HepG2 (cell line): ENCODE measurements around the gene THOC1.

Experiments
- AHDC1 ChIP-seq: sonication (generic); formaldehyde crosslinking; IDR thresholded peaks from 2 replicates; pipeline ENCODE4 v1.5.1; 2020; ENCODE audit warnings: mild to moderate bottlenecking, missing genetic modification reagents, borderline replicate concordance
- CSRNP2 ChIP-seq: sonication (generic); formaldehyde crosslinking; conservative IDR thresholded peaks from 2 replicates; pipeline ENCODE4 v1.8.0; 2022; ENCODE audit warnings: low read depth, missing genetic modification reagents
- HDAC2 ChIP-seq: sonication (generic); formaldehyde crosslinking; IDR thresholded peaks from 2 replicates; pipeline ENCODE4 v1.4.0; 2020; ENCODE audit warnings: missing genetic modification reagents
- MEF2D ChIP-seq: sonication (generic); formaldehyde crosslinking; IDR thresholded peaks from 2 replicates; pipeline ENCODE4 v1.5.1; 2020; ENCODE audit warnings: mild to moderate bottlenecking, missing genetic modification reagents
- MTA1 ChIP-seq: sonication (generic); formaldehyde crosslinking; IDR thresholded peaks from 2 replicates; pipeline ENCODE4 v1.4.0; 2020; ENCODE audit warnings: missing genetic modification reagents, mild to moderate bottlenecking, borderline replicate concordance
- MXI1 ChIP-seq: IDR thresholded peaks from 3 replicates; pipeline ENCODE4 v1.6.1; 2012; ENCODE audit warnings: low read depth, low read length, inconsistent platforms, borderline replicate concordance
- TCF7L2 ChIP-seq: IDR thresholded peaks from 2 replicates; pipeline ENCODE4 v1.6.1; 2011; ENCODE audit warnings: mild to moderate bottlenecking, low read depth, low read length, moderate library complexity
- TP53 ChIP-seq: sonication (generic); formaldehyde crosslinking; conservative IDR thresholded peaks from 2 replicates; pipeline ENCODE4 v1.4.0; 2020; ENCODE audit warnings: missing genetic modification reagents
- ZEB1 ChIP-seq: IDR thresholded peaks from 2 replicates; pipeline ENCODE4 v1.6.1; 2012; ENCODE audit warnings: mild to moderate bottlenecking, low read depth, inconsistent platforms; ENCODE audit not compliant: insufficient replicate concordance
- ZNF232 ChIP-seq: sonication (generic); formaldehyde crosslinking; IDR thresholded peaks from 2 replicates; pipeline ENCODE4 v1.4.0; 2020; ENCODE audit warnings: missing genetic modification reagents, borderline replicate concordance
- ZNF614 ChIP-seq: IDR thresholded peaks from 2 replicates; pipeline ENCODE4 v1.6.1; 2018; ENCODE audit warnings: missing biosample characterization, missing genetic modification reagents, inconsistent platforms, borderline replicate concordance
- ZNF7 ChIP-seq: IDR thresholded peaks from 2 replicates; pipeline ENCODE4 v1.6.1; 2016; ENCODE audit warnings: missing biosample characterization, missing genetic modification reagents
- TF ChIP-seq, protein P1 (sequence below): sonication (generic); formaldehyde crosslinking; IDR thresholded peaks from 2 replicates; pipeline ENCODE4 v1.4.0; 2020; ENCODE audit warnings: missing genetic modification reagents
- TF ChIP-seq, protein P2 (sequence below): sonication (generic); formaldehyde crosslinking; IDR thresholded peaks from 2 replicates; pipeline ENCODE4 v1.5.0; 2020; ENCODE audit warnings: mild to moderate bottlenecking, missing genetic modification reagents, moderate library complexity

GRCh38 chr18:213966-214365 lies 53.9 kb downstream of the THOC1 start:
- no peak for TF ChIP-seq MXI1
- TF ChIP-seq, protein P1, sequence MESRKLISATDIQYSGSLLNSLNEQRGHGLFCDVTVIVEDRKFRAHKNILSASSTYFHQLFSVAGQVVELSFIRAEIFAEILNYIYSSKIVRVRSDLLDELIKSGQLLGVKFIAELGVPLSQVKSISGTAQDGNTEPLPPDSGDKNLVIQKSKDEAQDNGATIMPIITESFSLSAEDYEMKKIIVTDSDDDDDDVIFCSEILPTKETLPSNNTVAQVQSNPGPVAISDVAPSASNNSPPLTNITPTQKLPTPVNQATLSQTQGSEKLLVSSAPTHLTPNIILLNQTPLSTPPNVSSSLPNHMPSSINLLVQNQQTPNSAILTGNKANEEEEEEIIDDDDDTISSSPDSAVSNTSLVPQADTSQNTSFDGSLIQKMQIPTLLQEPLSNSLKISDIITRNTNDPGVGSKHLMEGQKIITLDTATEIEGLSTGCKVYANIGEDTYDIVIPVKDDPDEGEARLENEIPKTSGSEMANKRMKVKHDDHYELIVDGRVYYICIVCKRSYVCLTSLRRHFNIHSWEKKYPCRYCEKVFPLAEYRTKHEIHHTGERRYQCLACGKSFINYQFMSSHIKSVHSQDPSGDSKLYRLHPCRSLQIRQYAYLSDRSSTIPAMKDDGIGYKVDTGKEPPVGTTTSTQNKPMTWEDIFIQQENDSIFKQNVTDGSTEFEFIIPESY (CRISPR knock-in tag), result no peak
- TF ChIP-seq, protein P2, sequence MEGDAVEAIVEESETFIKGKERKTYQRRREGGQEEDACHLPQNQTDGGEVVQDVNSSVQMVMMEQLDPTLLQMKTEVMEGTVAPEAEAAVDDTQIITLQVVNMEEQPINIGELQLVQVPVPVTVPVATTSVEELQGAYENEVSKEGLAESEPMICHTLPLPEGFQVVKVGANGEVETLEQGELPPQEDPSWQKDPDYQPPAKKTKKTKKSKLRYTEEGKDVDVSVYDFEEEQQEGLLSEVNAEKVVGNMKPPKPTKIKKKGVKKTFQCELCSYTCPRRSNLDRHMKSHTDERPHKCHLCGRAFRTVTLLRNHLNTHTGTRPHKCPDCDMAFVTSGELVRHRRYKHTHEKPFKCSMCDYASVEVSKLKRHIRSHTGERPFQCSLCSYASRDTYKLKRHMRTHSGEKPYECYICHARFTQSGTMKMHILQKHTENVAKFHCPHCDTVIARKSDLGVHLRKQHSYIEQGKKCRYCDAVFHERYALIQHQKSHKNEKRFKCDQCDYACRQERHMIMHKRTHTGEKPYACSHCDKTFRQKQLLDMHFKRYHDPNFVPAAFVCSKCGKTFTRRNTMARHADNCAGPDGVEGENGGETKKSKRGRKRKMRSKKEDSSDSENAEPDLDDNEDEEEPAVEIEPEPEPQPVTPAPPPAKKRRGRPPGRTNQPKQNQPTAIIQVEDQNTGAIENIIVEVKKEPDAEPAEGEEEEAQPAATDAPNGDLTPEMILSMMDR, result no peak
- TF ChIP-seq TP53, result no peak
- no peak for TF ChIP-seq AHDC1 (CRISPR knock-in tag)
- TF ChIP-seq MEF2D (CRISPR knock-in tag), result no peak
- TF ChIP-seq HDAC2 (CRISPR knock-in tag), result no peak
- TF ChIP-seq ZNF614 (CRISPR knock-in tag), result no peak
- TF ChIP-seq ZEB1, result no peak
- no peak for TF ChIP-seq TCF7L2
- TF ChIP-seq ZNF7 (CRISPR knock-in tag), result no peak
- no peak for TF ChIP-seq MTA1 (CRISPR knock-in tag)
- no peak for TF ChIP-seq CSRNP2 (CRISPR knock-in tag)
- TF ChIP-seq ZNF232, result no peak
